Osteoblast (primary cell): ENCODE data around the gene ABCA4. TPM values are rescaled to one million over a fixed set of nuclear protein-coding genes. Genes with fewer than 3 reads are reported as not detected.

Experiments used
- DNase-seq: peaks from one replicate; pipeline ENCODE4 v3.0.0; 2011; ENCODE audit warnings: low spot score, mixed read lengths; ENCODE audit not compliant: insufficient read length; ENCODE audit errors: missing footprints
- H2AFZ ChIP-seq: 2 replicates; pipeline ENCODE4 v1.6.0; 2011; ENCODE audit warnings: mild to moderate bottlenecking, low read length
- H3K27ac ChIP-seq: 2 replicates; pipeline ENCODE4 v1.5.1; 2011; ENCODE audit warnings: mild to moderate bottlenecking, low read depth, low read length, moderate library complexity
- H3K27me3 ChIP-seq: 2 replicates; pipeline ENCODE4 v1.6.0; 2012; ENCODE audit warnings: mild to moderate bottlenecking, control low read depth, inconsistent platforms, low read length, moderate library complexity; ENCODE audit not compliant: insufficient read depth
- H3K36me3 ChIP-seq: 2 replicates; pipeline ENCODE4 v1.5.1; 2011; ENCODE audit warnings: mild to moderate bottlenecking, low read length, control low read depth, moderate library complexity; ENCODE audit not compliant: insufficient read depth
- H3K4me1 ChIP-seq: 2 replicates; pipeline ENCODE4 v1.5.1; 2011; ENCODE audit warnings: mild to moderate bottlenecking, low read length, control low read depth, moderate library complexity; ENCODE audit not compliant: insufficient read depth
- H3K4me2 ChIP-seq: 2 replicates; pipeline ENCODE4 v1.6.0; 2011; ENCODE audit warnings: mild to moderate bottlenecking, low read length; ENCODE audit not compliant: insufficient read depth
- H3K4me3 ChIP-seq: fragments of 200-600 bp; sonication (generic); 3 replicates; pipeline ENCODE4 v1.5.1; 2012; ENCODE audit warnings: mild to moderate bottlenecking, low read length, inconsistent platforms; ENCODE audit not compliant: insufficient read depth
- H3K79me2 ChIP-seq: 2 replicates; pipeline ENCODE4 v1.6.0; 2012; ENCODE audit warnings: mild to moderate bottlenecking, low read length, control low read depth, inconsistent platforms; ENCODE audit not compliant: insufficient read depth
- H3K9me3 ChIP-seq: 2 replicates; pipeline ENCODE4 v1.5.1; 2011; ENCODE audit warnings: low read depth, low read length, control low read depth
- H4K20me1 ChIP-seq: 2 replicates; pipeline ENCODE4 v1.6.0; 2012; ENCODE audit warnings: mild to moderate bottlenecking, low read length, control low read depth; ENCODE audit not compliant: insufficient read depth
- total RNA-seq: library from RNA; depleted of rRNA; stranded (reverse); fragments of >200 nt; gene quantifications from 2 replicates; pipeline ENCODE4 v1.2.3, GENCODE V29; 2012
- TF ChIP-seq, protein P1 (sequence below): IDR thresholded peaks from 2 replicates; pipeline ENCODE4 v1.5.1; 2011; ENCODE audit warnings: mild to moderate bottlenecking, low read depth, low read length, moderate library complexity; ENCODE audit errors: extremely low read depth

ABCA4 gene
- total RNA-seq, 1 donor, result 1.1 TPM

DNA sequence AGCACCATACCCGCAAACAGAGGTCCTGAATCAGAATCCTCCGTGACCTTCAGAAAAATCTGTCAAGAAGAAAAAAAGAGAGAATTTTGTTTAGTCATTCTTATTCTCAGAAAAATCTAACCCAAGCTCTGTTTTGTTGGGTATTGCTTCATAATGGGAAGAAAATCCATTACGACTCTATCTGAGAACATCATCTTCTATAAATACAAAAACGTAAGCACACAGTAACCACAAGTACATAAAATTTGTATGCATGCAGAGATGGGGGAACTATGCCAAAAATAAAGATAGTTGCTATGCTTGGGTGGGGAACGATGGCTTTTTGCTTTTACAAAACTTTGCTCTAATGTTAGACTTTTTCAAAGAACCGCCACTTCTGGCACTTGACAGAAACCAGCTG, 84.2 kb downstream of the ABCA4 start:
- H3K79me2 ChIP-seq, result no peaks in the 10 kb centered on the region
- no peaks in the 10 kb centered on the region for H3K9me3 ChIP-seq
- H3K27ac ChIP-seq, result peak overlapping the region; percentile 84
- no peaks in the 10 kb centered on the region for H3K27me3 ChIP-seq
- H3K4me3 ChIP-seq, result no peak overlapping the region
- peaks cover 27% of the 10 kb centered on the region for H3K4me1 ChIP-seq
- DNase-seq, result peak; percentile 76
- no peak overlapping the region for H2AFZ ChIP-seq
- no peaks in the 10 kb centered on the region for H3K36me3 ChIP-seq
- TF ChIP-seq, protein P1, sequence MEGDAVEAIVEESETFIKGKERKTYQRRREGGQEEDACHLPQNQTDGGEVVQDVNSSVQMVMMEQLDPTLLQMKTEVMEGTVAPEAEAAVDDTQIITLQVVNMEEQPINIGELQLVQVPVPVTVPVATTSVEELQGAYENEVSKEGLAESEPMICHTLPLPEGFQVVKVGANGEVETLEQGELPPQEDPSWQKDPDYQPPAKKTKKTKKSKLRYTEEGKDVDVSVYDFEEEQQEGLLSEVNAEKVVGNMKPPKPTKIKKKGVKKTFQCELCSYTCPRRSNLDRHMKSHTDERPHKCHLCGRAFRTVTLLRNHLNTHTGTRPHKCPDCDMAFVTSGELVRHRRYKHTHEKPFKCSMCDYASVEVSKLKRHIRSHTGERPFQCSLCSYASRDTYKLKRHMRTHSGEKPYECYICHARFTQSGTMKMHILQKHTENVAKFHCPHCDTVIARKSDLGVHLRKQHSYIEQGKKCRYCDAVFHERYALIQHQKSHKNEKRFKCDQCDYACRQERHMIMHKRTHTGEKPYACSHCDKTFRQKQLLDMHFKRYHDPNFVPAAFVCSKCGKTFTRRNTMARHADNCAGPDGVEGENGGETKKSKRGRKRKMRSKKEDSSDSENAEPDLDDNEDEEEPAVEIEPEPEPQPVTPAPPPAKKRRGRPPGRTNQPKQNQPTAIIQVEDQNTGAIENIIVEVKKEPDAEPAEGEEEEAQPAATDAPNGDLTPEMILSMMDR, result no peak
- peak overlapping the region; percentile 38 for H3K4me2 ChIP-seq
- no peaks in the 10 kb centered on the region for H4K20me1 ChIP-seq

DNA sequence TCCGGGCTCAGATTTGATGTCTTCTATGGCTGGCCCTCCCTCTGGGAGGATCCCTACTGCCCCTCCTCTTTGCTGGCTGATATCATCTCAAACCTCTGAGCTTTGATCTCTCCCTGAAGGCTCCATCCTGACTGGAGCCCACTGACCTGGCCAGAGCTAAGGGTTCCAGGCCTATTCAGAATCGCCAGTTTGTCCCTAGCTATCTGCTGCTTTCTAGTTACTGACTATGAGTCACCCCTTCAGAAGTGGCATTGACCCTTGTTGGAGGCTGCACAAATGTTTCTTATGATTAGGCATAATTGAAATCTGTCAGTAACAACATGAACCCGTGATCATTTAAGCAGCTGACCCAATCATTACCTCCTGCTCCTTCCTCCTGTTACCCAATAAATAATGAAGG, 87.1 kb downstream of the ABCA4 start:
- Histone ChIP-seq H3K36me3 (no peaks in the 10 kb centered on the region), H3K4me1 (peaks cover 23% of the 10 kb centered on the region), H3K27ac (no peak overlapping the region), H3K4me3 (no peak overlapping the region), H3K9me3 (no peaks in the 10 kb centered on the region), H3K4me2 (no peak overlapping the region), H3K27me3 (no peaks in the 10 kb centered on the region), H2AFZ (no peak overlapping the region), H3K79me2 (no peaks in the 10 kb centered on the region), H4K20me1 (no peaks in the 10 kb centered on the region)
- DNase-seq, result no peak
- TF ChIP-seq, protein P1, result no peak

DNA sequence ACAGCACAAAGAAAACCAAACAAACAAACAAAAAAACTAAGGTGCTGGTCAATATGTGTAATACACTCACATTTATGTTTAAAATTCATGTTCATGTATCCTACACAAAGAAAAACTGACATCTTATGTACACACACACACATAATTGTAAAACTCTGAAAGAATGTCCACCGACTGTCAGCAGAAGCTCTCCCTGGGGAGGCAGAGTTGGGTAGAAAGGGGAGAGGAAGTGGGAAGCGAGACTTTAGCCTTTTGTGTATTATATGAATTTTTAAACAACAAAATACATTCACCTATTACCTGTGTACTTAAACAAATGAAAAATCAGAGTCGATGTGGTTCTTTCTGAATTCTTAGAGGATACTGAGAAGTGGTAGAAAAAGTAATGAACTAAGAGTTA, 88.3 kb downstream of the ABCA4 start:
- H3K9me3 ChIP-seq, result no peaks in the 10 kb centered on the region
- H3K27me3 ChIP-seq, result no peaks in the 10 kb centered on the region
- no peak overlapping the region for H3K4me3 ChIP-seq
- no peak overlapping the region for H3K27ac ChIP-seq
- H3K36me3 ChIP-seq, result no peaks in the 10 kb centered on the region
- H2AFZ ChIP-seq, result no peak overlapping the region
- H4K20me1 ChIP-seq, result no peaks in the 10 kb centered on the region
- peak; percentile 45 for DNase-seq
- H3K4me1 ChIP-seq, result peaks cover 15% of the 10 kb centered on the region
- no peak overlapping the region for H3K4me2 ChIP-seq
- H3K79me2 ChIP-seq, result no peaks in the 10 kb centered on the region
- TF ChIP-seq, protein P1, result no peak

DNA sequence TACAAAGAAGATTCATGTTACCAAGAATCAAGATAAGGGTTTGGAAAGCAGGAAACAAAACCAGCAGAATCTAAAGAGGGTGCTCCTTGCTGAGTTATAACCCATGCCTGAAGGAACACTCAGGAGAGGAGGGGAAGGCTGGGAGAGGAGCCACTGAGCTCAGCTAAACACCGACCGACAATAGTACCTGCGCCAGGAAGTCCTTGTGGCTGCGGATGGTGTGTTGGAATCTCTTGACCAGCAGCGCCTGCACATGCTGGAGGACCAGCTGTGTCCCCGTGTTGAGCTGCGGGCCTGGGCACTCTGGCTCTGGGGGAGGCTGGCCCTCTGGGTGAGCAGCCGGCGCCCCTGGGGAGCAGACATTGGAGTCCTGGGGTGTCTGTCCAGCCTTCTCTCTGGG, 89.4 kb downstream of the ABCA4 start:
- H4K20me1 ChIP-seq, result no peaks in the 10 kb centered on the region

More for the DNA sequence above, 89.4 kb downstream of the ABCA4 start:
- H3K4me2 ChIP-seq, result no peak overlapping the region
- H3K4me1 ChIP-seq, result peaks cover 4% of the 10 kb centered on the region
- TF ChIP-seq, protein P1, result no peak
- H3K4me3 ChIP-seq, result no peak overlapping the region
- H3K79me2 ChIP-seq, result no peaks in the 10 kb centered on the region
- H3K27me3 ChIP-seq, result no peaks in the 10 kb centered on the region
- no peaks in the 10 kb centered on the region for H3K9me3 ChIP-seq
- DNase-seq, result no peak
- H3K36me3 ChIP-seq, result no peaks in the 10 kb centered on the region
- no peak overlapping the region for H3K27ac ChIP-seq
- no peak overlapping the region for H2AFZ ChIP-seq
